Activated T-helper 1 cell treated with anti-CD3 and anti-CD28 coated beads, Interleukin-12 subunit alpha, Interleukin-12 subunit beta, Interleukin-2, Interleukin-4 antibody, amounts not matched to agents 30 ng/mL and 10 ng/mL and 1 ng/mL, durations not matched to agents 14 hours and 24 hours and 36 hours (primary cell): Measurements from ENCODE around the gene MGLL. TPM values are rescaled to one million over a fixed set of nuclear protein-coding genes. Genes with fewer than 3 reads are reported as not detected.

ENCODE experiments used
- DNase-seq: peaks from one replicate; pipeline ENCODE4 v3.0.0; 2021; ENCODE audit warnings: low spot score
- H3K27ac Mint-ChIP-seq: one replicate; pipeline ENCODE4 v1.8.0; 2021; ENCODE audit warnings: mild to moderate bottlenecking, mixed read lengths
- H3K27me3 Mint-ChIP-seq: one replicate; pipeline ENCODE4 v1.8.0; 2022; ENCODE audit warnings: mild to moderate bottlenecking, moderate library complexity, mixed read lengths; ENCODE audit not compliant: insufficient read depth
- H3K36me3 Mint-ChIP-seq: one replicate; pipeline ENCODE4 v1.8.0; 2021; ENCODE audit warnings: low read depth, mixed read lengths
- H3K4me1 Mint-ChIP-seq: one replicate; pipeline ENCODE4 v1.8.0; 2021; ENCODE audit warnings: low read depth, mixed read lengths
- H3K4me3 Mint-ChIP-seq: one replicate; pipeline ENCODE4 v1.8.0; 2021; ENCODE audit warnings: mild to moderate bottlenecking, moderate library complexity, mixed read lengths
- H3K9me3 Mint-ChIP-seq: one replicate; pipeline ENCODE4 v1.8.0; 2021; ENCODE audit warnings: mixed read lengths
- intact Hi-C: fragments of 100-400 bp; cut with micrococcal nuclease; formaldehyde crosslinking; loops from one replicate; pipeline ENCODE4 v1.15.1; 2024
- total RNA-seq: library from RNA; stranded (reverse); gene quantifications from 2 replicates; pipeline ENCODE4 v1.2.3, GENCODE V29; 2022

The MGLL gene
- total RNA-seq, 1 donor from 2014 or later = 2.2 TPM

- Mint-ChIP-seq H3K9me3 (no peaks in the 10 kb centered on the region), H3K27me3 (peaks cover 1% of the 10 kb centered on the region), H3K4me1 (no peaks in the 10 kb centered on the region), H3K36me3 (no peaks in the 10 kb centered on the region), H3K4me3 (no peak overlapping the region), H3K27ac (peak overlapping the region; percentile 23)
- DNase-seq = no peak
- intact Hi-C loops = no loop called here
Measured at GRCh38 chr3:127717357-127718244, 104.7 kb downstream of the MGLL start.

GRCh38 chr3:127716384-127716783 is 105.9 kb downstream of the MGLL start:
- Mint-ChIP-seq H3K4me1 (no peaks in the 10 kb centered on the region), H3K4me3 (no peak overlapping the region), H3K9me3 (no peaks in the 10 kb centered on the region), H3K27me3 (peaks cover 1% of the 10 kb centered on the region), H3K27ac (no peak overlapping the region), H3K36me3 (no peaks in the 10 kb centered on the region)
- no peak for DNase-seq
- intact Hi-C loops = no loop called here

- H3K4me3 Mint-ChIP-seq = no peak overlapping the region
- no peaks in the 10 kb centered on the region for H3K9me3 Mint-ChIP-seq
- peaks cover 1% of the 10 kb centered on the region for H3K27me3 Mint-ChIP-seq
- H3K36me3 Mint-ChIP-seq = no peaks in the 10 kb centered on the region
- no peak for DNase-seq
- H3K4me1 Mint-ChIP-seq = no peaks in the 10 kb centered on the region
- intact Hi-C loops = no loop called here
- no peak overlapping the region for H3K27ac Mint-ChIP-seq
Measured at GRCh38 chr3:127715532-127715931, 106.8 kb downstream of the MGLL start.

- Mint-ChIP-seq H3K4me3 (no peak overlapping the region), H3K9me3 (no peaks in the 10 kb centered on the region), H3K27me3 (peaks cover 1% of the 10 kb centered on the region), H3K36me3 (no peaks in the 10 kb centered on the region), H3K4me1 (no peaks in the 10 kb centered on the region), H3K27ac (no peak overlapping the region)
- intact Hi-C loops = no loop called here
- no peak for DNase-seq
Measured at GRCh38 chr3:127714866-127715265, 107.4 kb downstream of the MGLL start.

- intact Hi-C loops = no loop called here
- H3K4me1 Mint-ChIP-seq = no peaks in the 10 kb centered on the region
- peaks cover 1% of the 10 kb centered on the region for H3K27me3 Mint-ChIP-seq
- no peak overlapping the region for H3K4me3 Mint-ChIP-seq
- no peak overlapping the region for H3K27ac Mint-ChIP-seq
- no peaks in the 10 kb centered on the region for H3K36me3 Mint-ChIP-seq
- no peak for DNase-seq
- no peaks in the 10 kb centered on the region for H3K9me3 Mint-ChIP-seq
Measured at GRCh38 chr3:127714125-127714571, 108.2 kb downstream of the MGLL start.

GRCh38 chr3:127712881-127713771 is 109.2 kb downstream of the MGLL start:
- H3K27me3 Mint-ChIP-seq = peaks cover 1% of the 10 kb centered on the region
- no peak for DNase-seq
- intact Hi-C loops = no loop called here
- H3K4me1 Mint-ChIP-seq = no peaks in the 10 kb centered on the region
- H3K9me3 Mint-ChIP-seq = no peaks in the 10 kb centered on the region
- no peak overlapping the region for H3K27ac Mint-ChIP-seq
- H3K4me3 Mint-ChIP-seq = no peak overlapping the region
- H3K36me3 Mint-ChIP-seq = no peaks in the 10 kb centered on the region

GRCh38 chr3:127712461-127712860 is 109.9 kb downstream of the MGLL start:
- Mint-ChIP-seq H3K9me3 (no peaks in the 10 kb centered on the region), H3K27ac (no peak overlapping the region), H3K4me3 (no peak overlapping the region), H3K36me3 (no peaks in the 10 kb centered on the region), H3K27me3 (peaks cover 1% of the 10 kb centered on the region), H3K4me1 (no peaks in the 10 kb centered on the region)
- intact Hi-C loops = no loop called here
- no peak for DNase-seq

- Mint-ChIP-seq H3K27me3 (peaks cover 1% of the 10 kb centered on the region), H3K4me3 (no peak overlapping the region), H3K36me3 (no peaks in the 10 kb centered on the region), H3K9me3 (no peaks in the 10 kb centered on the region), H3K27ac (no peak overlapping the region), H3K4me1 (no peaks in the 10 kb centered on the region)
- no peak for DNase-seq
- intact Hi-C loops = no loop called here
Measured at GRCh38 chr3:127711896-127712295, 110.4 kb downstream of the MGLL start.

GRCh38 chr3:127711021-127711695 is 111.2 kb downstream of the MGLL start:
- no peak overlapping the region for H3K4me3 Mint-ChIP-seq
- no peak for DNase-seq
- no peaks in the 10 kb centered on the region for H3K9me3 Mint-ChIP-seq
- no peak overlapping the region for H3K27ac Mint-ChIP-seq
- H3K27me3 Mint-ChIP-seq = peaks cover 1% of the 10 kb centered on the region
- H3K4me1 Mint-ChIP-seq = no peaks in the 10 kb centered on the region
- no peaks in the 10 kb centered on the region for H3K36me3 Mint-ChIP-seq
- intact Hi-C loops = no loop called here

- H3K9me3 Mint-ChIP-seq = no peaks in the 10 kb centered on the region
- no peak for DNase-seq
- no peak overlapping the region for H3K27ac Mint-ChIP-seq
- H3K4me3 Mint-ChIP-seq = no peak overlapping the region
- intact Hi-C loops = no loop called here
- H3K4me1 Mint-ChIP-seq = no peaks in the 10 kb centered on the region
- H3K27me3 Mint-ChIP-seq = peaks cover 1% of the 10 kb centered on the region
- H3K36me3 Mint-ChIP-seq = no peaks in the 10 kb centered on the region
Measured at GRCh38 chr3:127710155-127710941, 112.0 kb downstream of the MGLL start.

- no peak for DNase-seq
- intact Hi-C loops = no loop called here
- no peak overlapping the region for H3K27ac Mint-ChIP-seq
- no peaks in the 10 kb centered on the region for H3K9me3 Mint-ChIP-seq
- H3K36me3 Mint-ChIP-seq = no peaks in the 10 kb centered on the region
- H3K4me3 Mint-ChIP-seq = no peak overlapping the region
- peaks cover 1% of the 10 kb centered on the region for H3K27me3 Mint-ChIP-seq
- no peaks in the 10 kb centered on the region for H3K4me1 Mint-ChIP-seq
Measured at GRCh38 chr3:127709320-127710060, 112.8 kb downstream of the MGLL start.

GRCh38 chr3:127708837-127709236 is 113.5 kb downstream of the MGLL start:
- intact Hi-C loops = no loop called here
- no peak for DNase-seq
- Mint-ChIP-seq H3K27ac (no peak overlapping the region), H3K9me3 (no peaks in the 10 kb centered on the region), H3K27me3 (no peaks in the 10 kb centered on the region), H3K4me1 (no peaks in the 10 kb centered on the region), H3K4me3 (no peak overlapping the region), H3K36me3 (no peaks in the 10 kb centered on the region)
